H1 (cell line): ENCODE measurements around the gene OR51B4. TPM values are rescaled to one million over a fixed set of nuclear protein-coding genes. Genes with fewer than 3 reads are reported as not detected.

Source experiments
- HDAC6 ChIP-seq: IDR thresholded peaks from one replicate; pipeline ENCODE4 v1.7.1; 2012; ENCODE audit warnings: low read depth, mild to moderate bottlenecking, inconsistent platforms, low read length, moderate library complexity
- RBBP5 ChIP-seq: IDR thresholded peaks from 2 replicates; pipeline ENCODE4 v1.7.1; 2012; ENCODE audit warnings: low read depth, mild to moderate bottlenecking, inconsistent platforms, low read length, moderate library complexity, borderline replicate concordance
- SIRT6 ChIP-seq: IDR thresholded peaks from one replicate; pipeline ENCODE4 v1.7.1; 2012; ENCODE audit warnings: low read length, inconsistent platforms
- SP2 ChIP-seq: IDR thresholded peaks from 2 replicates; pipeline ENCODE4 v1.6.1; 2012; ENCODE audit warnings: mild to moderate bottlenecking, low read length, inconsistent platforms
- polyA plus RNA-seq, 7 experiments: library from polyadenylated mRNA; depleted of rRNA in 3 of 7; stranded (reverse) in 5 of 7; unstranded in 2 of 7; fragments of >200 nt in 5 of 7; fragments of 200-250 nt in 2 of 7; gene quantifications; 1 replicate in 5 of 7; 2 replicates in 1 of 7; 4 replicates in 1 of 7; pipeline versions ENCODE4 v1.2.1 to v1.2.3, GENCODE V29; 2011 to 2013; ENCODE audit warnings: missing spikeins in 2 of 7, mixed read lengths in 2 of 7
- total RNA-seq: library from RNA; stranded (reverse); fragmentation: NEBNext Ultra II Directional; extraction: Animal tissue kit (Norgen Biotek cat#: 25700); gene quantifications from 2 replicates; pipeline ENCODE4 v1.2.1, GENCODE V29; 2021

OR51B4 gene
- total and polyA plus RNA-seq, 2 of the 8 experiments (the other 6 are each of a cell fraction or from before 2014, with no cell fraction given), result not detected

- TF ChIP-seq SIRT6, result no peak
- no peak for TF ChIP-seq RBBP5
- no peak for TF ChIP-seq HDAC6
- TF ChIP-seq SP2, result no peak
- TF ChIP-seq, all 59 proteins: peak for 0
Measured at GRCh38 chr11:5277807-5278382, 23.9 kb downstream of the OR51B4 start (continued).
